Stimulated activated CD8-positive, alpha-beta memory T cell treated with anti-CD3 and anti-CD28 coated beads, Interleukin-7, amount 100 ng/mL, for 1 hour (primary cell): ENCODE measurements around the gene RBM39.
"Not testable (repeated sequence)": the region's sequence is repeated elsewhere in the genome, so short reads cannot be mapped to it uniquely, and the experiment has no call there.

Experiments used
- DNase-seq, 2 donors: peaks; one replicate each; pipeline ENCODE4 v3.0.0-alpha.2; 2020; ENCODE audit warnings: low read depth in 2 of 2

Gene RBM39

GRCh38 chr20:35726842-35727711 lies 15.0 kb downstream of the RBM39 start:
- DNase-seq, result no peak

- no peak for DNase-seq
Measured at GRCh38 chr20:35724321-35725230, 17.5 kb downstream of the RBM39 start.

GRCh38 chr20:35723652-35724320 lies 18.3 kb downstream of the RBM39 start:
- not testable (repeated sequence) for DNase-seq

GRCh38 chr20:35723275-35723639 lies 18.8 kb downstream of the RBM39 start:
- not testable (repeated sequence) for DNase-seq

- no peak for DNase-seq
Measured at GRCh38 chr20:35721621-35722020, 20.4 kb downstream of the RBM39 start.

- no peak for DNase-seq
Measured at GRCh38 chr20:35721219-35721618, 20.8 kb downstream of the RBM39 start.

- DNase-seq, result no peak
Measured at GRCh38 chr20:35720165-35721123, 21.6 kb downstream of the RBM39 start.

- no peak for DNase-seq
Measured at GRCh38 chr20:35719717-35720116, 22.3 kb downstream of the RBM39 start.

GRCh38 chr20:35718972-35719635 lies 23.0 kb downstream of the RBM39 start:
- no peak for DNase-seq

- not testable (repeated sequence) for DNase-seq
Measured at GRCh38 chr20:35718321-35718720, 23.7 kb downstream of the RBM39 start.

GRCh38 chr20:35716330-35716729 lies 25.7 kb downstream of the RBM39 start:
- no peak for DNase-seq

GRCh38 chr20:35715652-35716051 lies 26.4 kb downstream of the RBM39 start:
- DNase-seq, result no peak

GRCh38 chr20:35714127-35714526 lies 27.9 kb downstream of the RBM39 start:
- DNase-seq, result no peak

- DNase-seq, result not testable (repeated sequence)
Measured at GRCh38 chr20:35713120-35713519, 28.9 kb downstream of the RBM39 start.

- DNase-seq, result no peak
Measured at GRCh38 chr20:35711588-35712209, 30.4 kb downstream of the RBM39 start.

GRCh38 chr20:35710884-35711587 lies 31.0 kb downstream of the RBM39 start:
- DNase-seq, result no peak

- no peak for DNase-seq
Measured at GRCh38 chr20:35710039-35710438, 32.0 kb downstream of the RBM39 start.

GRCh38 chr20:35709259-35709658 lies 32.8 kb downstream of the RBM39 start:
- DNase-seq, result no peak

GRCh38 chr20:35708502-35708901 lies 33.6 kb downstream of the RBM39 start:
- DNase-seq, result no peak
